ENCODE data around the gene SERPIND1.

GRCh38 chr22:20783300-20783673 is 9.4 kb downstream of the SERPIND1 start:
- TF ChIP-seq CTCF (IDR thresholded peaks at IDR 0.05) (no peak), POLR2A (IDR thresholded peaks at IDR 0.05) (no peak), EP300 (IDR thresholded peaks at IDR 0.05) (no peak)
